Spleen (tissue), 11 donors: ENCODE results near the gene PDIA2. TPM values are rescaled to one million over a fixed set of nuclear protein-coding genes. Genes with fewer than 3 reads are reported as not detected.

Experiments
- DNase-seq: peaks from one replicate; pipeline ENCODE4 v3.0.0-alpha.2; 2020
- H3K27ac ChIP-seq, 8 donors: fragments of 200-600 bp; sonication (generic) in 7 of 8; 1 replicate in 4 of 8; 2 replicates in 4 of 8; pipeline versions ENCODE4 v1.5.0 to v1.8.0; 2016 to 2021; ENCODE audit warnings: inconsistent platforms in 4 of 8, mild to moderate bottlenecking in 4 of 8, moderate library complexity in 1 of 8
- H3K27me3 ChIP-seq, 7 donors: fragments of 200-600 bp; sonication (generic) in 6 of 7; replicated peaks in 1 of 7; 1 replicate in 4 of 7; 2 replicates in 3 of 7; pipeline versions ENCODE4 v1.5.0 to v1.8.0; 2016 to 2021; ENCODE audit warnings: inconsistent platforms in 3 of 7, mild to moderate bottlenecking in 1 of 7
- H3K36me3 ChIP-seq, 6 donors: fragments of 200-600 bp; sonication (generic) in 5 of 6; 1 replicate in 4 of 6; 2 replicates in 2 of 6; pipeline versions ENCODE4 v1.5.0 to v1.8.0; 2016 to 2021; ENCODE audit warnings: inconsistent platforms in 2 of 6
- H3K4me1 ChIP-seq, 6 donors: fragments of 200-600 bp; sonication (generic) in 5 of 6; 1 replicate in 3 of 6; 2 replicates in 3 of 6; pipeline versions ENCODE4 v1.5.0 to v1.8.0; 2016 to 2021; ENCODE audit warnings: inconsistent platforms in 3 of 6
- H3K4me3 ChIP-seq, 8 donors: fragments of 200-600 bp; sonication (generic) in 7 of 8; 1 replicate in 4 of 8; 2 replicates in 4 of 8; pipeline versions ENCODE4 v1.5.0 to v1.8.0; 2016 to 2021; ENCODE audit warnings: inconsistent platforms in 4 of 8, mild to moderate bottlenecking in 4 of 8, moderate library complexity in 2 of 8
- H3K9me3 ChIP-seq, 8 donors: fragments of 200-600 bp; sonication (generic) in 7 of 8; 1 replicate in 4 of 8; 2 replicates in 4 of 8; pipeline versions ENCODE4 v1.5.0 to v1.8.0; 2016 to 2021; ENCODE audit warnings: inconsistent platforms in 4 of 8
- POLR2A ChIP-seq, 3 donors: fragments of 450-650 bp; IDR thresholded peaks; one replicate each; pipeline ENCODE4 v1.5.1; 2017; ENCODE audit warnings: antibody characterized with exemption in 3 of 3, mild to moderate bottlenecking in 1 of 3
- POLR2AphosphoS5 ChIP-seq, 3 donors: sonication (generic); formaldehyde crosslinking; IDR thresholded peaks; one replicate each; pipeline ENCODE4 v1.5.1; 2017; ENCODE audit warnings: antibody characterized with exemption in 3 of 3
- WGBS, 5 donors: extraction: QIAGEN DNeasy Blood & Tissue Kit in 3 of 5; methylation state at CpG; one replicate each; pipeline versions ENCODE4 v1.1.5 to v1.1.7; 2013 to 2018; 5-methylcytosine and 5-hydroxymethylcytosine counted together
- intact Hi-C: fragments of 100-400 bp; cut with DNase I; formaldehyde crosslinking; loops from one replicate; pipeline ENCODE4 v1.15.0; 2023; ENCODE audit warnings: low total_unique reads
- polyA plus RNA-seq, 3 donors: library from polyadenylated mRNA; stranded (reverse); fragments of 200-250 nt; gene quantifications; one replicate each; pipeline ENCODE4 v1.2.1, GENCODE V29; 2013
- total RNA-seq, 7 donors: library from RNA; depleted of rRNA in 3 of 7; stranded (reverse); fragments of >200 nt in 3 of 7; fragmentation: NEBNext Ultra II Directional in 4 of 7; extraction: Animal tissue kit (Norgen Biotek cat#: 25700) in 4 of 7; gene quantifications; one replicate each; pipeline versions ENCODE4 v1.1.0 to v1.2.1, GENCODE V29; 2016 to 2021
- TF ChIP-seq, protein P1 (sequence below), 11 experiments: fragments of 200-600 bp in 7 of 11; fragments of 450-650 bp in 4 of 11; sonication (generic) in 4 of 11; IDR thresholded peaks in 8 of 11; conservative IDR thresholded peaks in 3 of 11; 1 replicate in 7 of 11; 2 replicates in 4 of 11; pipeline versions ENCODE4 v1.4.0 to v1.8.0; 2016 to 2021; ENCODE audit warnings: antibody characterized with exemption in 11 of 11, inconsistent platforms in 4 of 11, mild to moderate bottlenecking in 1 of 11
- donor health status: healthy with polysubstance abuse.
- donor health status: DM: no; HTN: no; CAD: no; lungs with moderate emphysema.
- donor health status: DM: no; HTN: no; CAD: no.
- donor health status: Bipolar disorder and iron deficiency.
- donor health status: healthy.
- donor health status: DM: no; HTN: no; CAD: no.
- donor health status: DM: yes; HTN: yes; CAD: no.

The PDIA2 gene
- total and polyA plus RNA-seq, 10 donors: 0.28 to 2.4 (median 0.89) TPM; not detected in 4

DNA sequence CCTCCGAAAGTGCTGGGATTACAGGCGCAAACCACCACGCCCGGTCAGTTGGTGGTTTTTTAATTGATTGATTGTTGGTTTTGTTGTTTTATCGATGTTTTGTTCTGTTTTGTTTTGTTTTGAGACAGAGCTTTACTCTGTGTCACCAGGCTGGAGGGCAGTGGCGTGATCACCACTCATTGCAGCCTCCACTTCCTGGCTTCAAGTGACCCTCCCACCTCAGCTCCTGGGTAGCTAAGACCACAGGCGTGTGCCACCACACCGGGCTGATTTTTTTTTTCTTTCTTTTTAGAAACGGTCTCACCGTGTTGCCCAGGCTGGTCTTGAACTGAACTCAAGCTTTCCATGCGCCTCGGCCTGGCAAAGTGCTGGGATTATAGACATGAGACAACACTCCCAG is 35.9 kb upstream of the PDIA2 start:
- no peak for DNase-seq
- 88 to 94% (median 93%) methylated on average over 12 of the region's 12 CpGs for WGBS, 5 donors
- Histone ChIP-seq H3K4me3 (no peak overlapping the region), H3K9me3 (no peaks in the 10 kb centered on the region), H3K27ac (no peak overlapping the region), H3K4me1 (peaks cover under 1 to 24% (median 5%) of the 10 kb centered on the region in 6 donors), H3K27me3 (no peaks in the 10 kb centered on the region), H3K36me3 (peaks cover 0 to 33% (median 4%) of the 10 kb centered on the region in 6 donors)
- TF ChIP-seq POLR2AphosphoS5 (IDR thresholded peaks at IDR 0.05) (no peak), POLR2A (IDR thresholded peaks at IDR 0.05) (no peak)
- TF ChIP-seq, protein P1, sequence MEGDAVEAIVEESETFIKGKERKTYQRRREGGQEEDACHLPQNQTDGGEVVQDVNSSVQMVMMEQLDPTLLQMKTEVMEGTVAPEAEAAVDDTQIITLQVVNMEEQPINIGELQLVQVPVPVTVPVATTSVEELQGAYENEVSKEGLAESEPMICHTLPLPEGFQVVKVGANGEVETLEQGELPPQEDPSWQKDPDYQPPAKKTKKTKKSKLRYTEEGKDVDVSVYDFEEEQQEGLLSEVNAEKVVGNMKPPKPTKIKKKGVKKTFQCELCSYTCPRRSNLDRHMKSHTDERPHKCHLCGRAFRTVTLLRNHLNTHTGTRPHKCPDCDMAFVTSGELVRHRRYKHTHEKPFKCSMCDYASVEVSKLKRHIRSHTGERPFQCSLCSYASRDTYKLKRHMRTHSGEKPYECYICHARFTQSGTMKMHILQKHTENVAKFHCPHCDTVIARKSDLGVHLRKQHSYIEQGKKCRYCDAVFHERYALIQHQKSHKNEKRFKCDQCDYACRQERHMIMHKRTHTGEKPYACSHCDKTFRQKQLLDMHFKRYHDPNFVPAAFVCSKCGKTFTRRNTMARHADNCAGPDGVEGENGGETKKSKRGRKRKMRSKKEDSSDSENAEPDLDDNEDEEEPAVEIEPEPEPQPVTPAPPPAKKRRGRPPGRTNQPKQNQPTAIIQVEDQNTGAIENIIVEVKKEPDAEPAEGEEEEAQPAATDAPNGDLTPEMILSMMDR (IDR thresholded peaks at IDR 0.05 in 8 of 11, conservative IDR thresholded peaks at IDR 0.05 in 3 of 11): no peak
- intact Hi-C loops: no loop called here

DNA sequence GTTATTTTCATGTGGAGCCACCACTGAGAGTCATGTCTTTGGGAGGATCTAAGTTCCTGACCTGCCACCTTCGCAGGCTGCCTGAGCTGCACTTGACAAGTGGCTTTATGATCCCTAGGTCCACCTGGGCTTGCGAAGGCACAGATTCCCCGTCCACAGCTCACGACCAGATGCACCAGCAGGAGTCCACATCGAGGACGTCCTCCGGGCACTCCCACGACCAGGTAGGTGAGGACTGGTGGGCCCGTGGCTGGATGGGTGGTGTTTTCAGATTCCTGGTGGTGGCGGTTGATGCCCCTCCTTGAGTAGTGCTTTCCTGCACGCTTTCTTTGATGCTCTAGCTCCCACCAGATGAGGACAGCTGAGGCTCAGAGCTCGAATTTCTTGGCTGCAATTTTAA is 33.5 kb upstream of the PDIA2 start:
- 89 to 93% (median 92%) methylated on average over 10 to 12 of the region's 12 CpGs for WGBS, 5 donors

DNA sequence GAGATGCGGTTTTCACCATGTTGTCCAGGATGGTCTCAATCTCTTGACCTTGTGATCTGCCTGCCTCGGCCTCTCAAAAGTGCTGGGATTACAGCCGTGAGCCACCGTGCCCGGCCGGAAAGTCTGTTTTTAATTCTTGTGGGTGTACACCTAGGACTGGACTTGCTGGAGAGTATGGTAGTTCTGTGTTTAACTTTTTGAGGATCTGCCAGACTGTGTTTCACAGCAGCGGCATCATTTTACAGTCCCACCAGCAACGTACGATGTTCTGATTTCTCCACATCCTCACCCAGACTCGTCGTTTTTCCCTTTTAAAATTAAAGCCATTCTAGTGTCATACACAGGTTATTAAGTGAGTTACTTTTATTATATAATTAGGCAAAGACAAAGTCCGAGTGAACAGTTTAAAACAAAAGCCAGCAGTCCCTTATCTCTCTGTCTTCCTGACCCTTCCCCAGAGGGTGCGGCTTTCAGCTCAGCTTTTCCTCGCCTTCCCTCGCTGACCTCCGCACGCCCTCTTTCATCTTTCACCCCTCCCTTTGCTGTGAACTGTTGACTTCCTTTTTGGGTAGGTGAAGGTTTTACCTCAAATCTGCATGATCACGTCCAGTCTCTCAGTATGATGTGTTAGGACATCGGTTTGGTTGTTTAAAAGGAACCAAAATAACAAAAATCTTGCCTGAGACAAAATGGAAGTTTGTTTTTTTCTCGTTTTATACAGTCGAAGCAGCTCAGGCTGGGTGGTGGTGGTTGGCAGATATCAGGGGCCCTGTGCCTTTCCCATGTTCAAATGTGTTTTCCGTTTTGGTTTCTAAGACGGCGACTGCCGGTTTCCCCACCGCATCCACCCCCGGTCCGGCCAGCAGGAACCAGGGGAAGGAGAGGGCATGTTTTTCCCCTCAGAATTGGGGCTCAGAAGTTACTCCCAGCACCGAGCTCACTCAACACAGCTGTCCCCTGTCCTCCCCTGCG is 30.3 kb upstream of the PDIA2 start:
- H3K36me3 ChIP-seq: peaks cover 3 to 73% (median 17%) of the 10 kb centered on the region in 6 donors
- TF ChIP-seq, protein P1 (IDR thresholded peaks at IDR 0.05 in 8 of 11, conservative IDR thresholded peaks at IDR 0.05 in 3 of 11): no peak
- peak in 2 of 3 donors; percentile 27 to 53 for TF ChIP-seq POLR2AphosphoS5 (IDR thresholded peaks at IDR 0.05)
- DNase-seq: no peak
- 29 to 42% (median 31%) methylated on average over 30 of the region's 30 CpGs for WGBS, 5 donors
- peaks cover 3 to 28% (median 21%) of the 10 kb centered on the region in 6 donors for H3K4me1 ChIP-seq
- peak overlapping the region in 4 of 8 donors; percentile 12 to 47 (median 18) for H3K4me3 ChIP-seq
- intact Hi-C loops: no loop called here
- H3K9me3 ChIP-seq: no peaks in the 10 kb centered on the region
- H3K27me3 ChIP-seq: no peaks in the 10 kb centered on the region
- peak overlapping the region; percentile 67 to 85 (median 82) for H3K27ac ChIP-seq

More for the DNA sequence above, 33.5 kb upstream of the PDIA2 start:
- Histone ChIP-seq H3K9me3 (no peaks in the 10 kb centered on the region), H3K27me3 (no peaks in the 10 kb centered on the region), H3K4me3 (no peak overlapping the region), H3K27ac (no peak overlapping the region), H3K36me3 (peaks cover 3 to 41% (median 7%) of the 10 kb centered on the region in 6 donors), H3K4me1 (peaks cover 3 to 28% (median 21%) of the 10 kb centered on the region in 6 donors)
- no peak for DNase-seq
- TF ChIP-seq, protein P1 (IDR thresholded peaks at IDR 0.05 in 8 of 11, conservative IDR thresholded peaks at IDR 0.05 in 3 of 11): no peak
- TF ChIP-seq POLR2AphosphoS5 (IDR thresholded peaks at IDR 0.05): no peak
- TF ChIP-seq POLR2A (IDR thresholded peaks at IDR 0.05): no peak
- intact Hi-C loops: no loop called here

DNA sequence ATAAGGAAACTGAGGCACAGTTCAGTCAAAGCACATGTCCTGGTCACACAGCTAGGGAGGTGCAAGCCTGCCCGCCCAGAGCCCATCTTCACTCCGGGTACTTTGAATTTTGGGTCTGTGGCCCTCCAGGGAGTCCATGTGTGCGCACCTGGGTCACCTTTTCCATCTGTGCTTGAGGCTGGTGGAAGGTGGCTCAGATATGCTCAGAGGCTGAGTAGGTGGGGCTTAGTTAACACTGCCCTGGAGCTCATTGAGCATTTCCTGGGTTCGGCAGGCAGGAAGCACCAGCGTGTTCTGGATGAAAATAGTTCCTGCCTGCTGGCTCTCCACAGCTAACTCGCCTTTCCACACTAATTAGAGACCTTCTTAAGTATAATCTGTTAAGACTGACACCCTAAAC is 29.1 kb upstream of the PDIA2 start:
- Histone ChIP-seq H3K27me3 (no peaks in the 10 kb centered on the region), H3K27ac (peak overlapping the region in 3 of 8 donors; percentile 82 to 85 (median 82)), H3K4me1 (peaks cover 3 to 28% (median 21%) of the 10 kb centered on the region in 6 donors), H3K36me3 (peaks cover 3 to 74% (median 17%) of the 10 kb centered on the region in 6 donors), H3K4me3 (no peak overlapping the region), H3K9me3 (no peaks in the 10 kb centered on the region)
- WGBS, 5 donors: 64 to 77% (median 70%) methylated on average over 6 of the region's 6 CpGs
- TF ChIP-seq, protein P1 (IDR thresholded peaks at IDR 0.05 in 8 of 11, conservative IDR thresholded peaks at IDR 0.05 in 3 of 11): no peak
- TF ChIP-seq POLR2A (IDR thresholded peaks at IDR 0.05) (no peak), POLR2AphosphoS5 (IDR thresholded peaks at IDR 0.05) (no peak)
- no peak for DNase-seq
- intact Hi-C loops: no loop called here
